Measurements from ENCODE around the gene AGPAT1.
"Not testable (repeated sequence)": the region's sequence is repeated elsewhere in the genome, so short reads cannot be mapped to it uniquely, and the experiment has no call there.

The AGPAT1 gene

GRCh38 chr6:32187009-32187709 is 11.3 kb upstream of the AGPAT1 start:
- peaks cover 27% of the 10 kb centered on the region for H3K79me2 ChIP-seq (ENCODE audit: insufficient read depth, low read length)
- H4K20me1 ChIP-seq (ENCODE audit: low read depth, low read length) = no peaks in the 10 kb centered on the region
- no peaks in the 10 kb centered on the region for H3K9me2 ChIP-seq (replicated peaks; ENCODE audit: insufficient read depth, low read length)
- no peak overlapping the region for H3K9ac ChIP-seq (ENCODE audit: low read length)
- no peaks in the 10 kb centered on the region for H3K27me3 ChIP-seq (ENCODE audit: low read length)
- H3F3A ChIP-seq (ENCODE audit: insufficient read depth) = peaks cover 11% of the 10 kb centered on the region
- H2AFZ ChIP-seq (ENCODE audit: low read depth, low read length, severe bottlenecking) = no peak overlapping the region
- H3K27ac ChIP-seq (ENCODE audit: low read depth, low read length) = no peak overlapping the region
- H3K36me3 ChIP-seq (ENCODE audit: low read length) = no peaks in the 10 kb centered on the region
- no peaks in the 10 kb centered on the region for H3K9me3 ChIP-seq (ENCODE audit: insufficient read depth, low read length)
- TF ChIP-seq, protein P1, sequence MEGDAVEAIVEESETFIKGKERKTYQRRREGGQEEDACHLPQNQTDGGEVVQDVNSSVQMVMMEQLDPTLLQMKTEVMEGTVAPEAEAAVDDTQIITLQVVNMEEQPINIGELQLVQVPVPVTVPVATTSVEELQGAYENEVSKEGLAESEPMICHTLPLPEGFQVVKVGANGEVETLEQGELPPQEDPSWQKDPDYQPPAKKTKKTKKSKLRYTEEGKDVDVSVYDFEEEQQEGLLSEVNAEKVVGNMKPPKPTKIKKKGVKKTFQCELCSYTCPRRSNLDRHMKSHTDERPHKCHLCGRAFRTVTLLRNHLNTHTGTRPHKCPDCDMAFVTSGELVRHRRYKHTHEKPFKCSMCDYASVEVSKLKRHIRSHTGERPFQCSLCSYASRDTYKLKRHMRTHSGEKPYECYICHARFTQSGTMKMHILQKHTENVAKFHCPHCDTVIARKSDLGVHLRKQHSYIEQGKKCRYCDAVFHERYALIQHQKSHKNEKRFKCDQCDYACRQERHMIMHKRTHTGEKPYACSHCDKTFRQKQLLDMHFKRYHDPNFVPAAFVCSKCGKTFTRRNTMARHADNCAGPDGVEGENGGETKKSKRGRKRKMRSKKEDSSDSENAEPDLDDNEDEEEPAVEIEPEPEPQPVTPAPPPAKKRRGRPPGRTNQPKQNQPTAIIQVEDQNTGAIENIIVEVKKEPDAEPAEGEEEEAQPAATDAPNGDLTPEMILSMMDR (IDR thresholded peaks at IDR 0.05; ENCODE audit: insufficient read depth, low read length, poor library complexity, severe bottlenecking) = no peak
- TF ChIP-seq EZH2phosphoT487 (conservative IDR thresholded peaks at IDR 0.05; ENCODE audit: low read length) = no peak
- H3K4me2 ChIP-seq (ENCODE audit: low read depth, low read length, poor library complexity, severe bottlenecking) = no peak overlapping the region
- no peak overlapping the region for H3K4me3 ChIP-seq (ENCODE audit: insufficient read depth, low read length, poor library complexity, severe bottlenecking)

DNA sequence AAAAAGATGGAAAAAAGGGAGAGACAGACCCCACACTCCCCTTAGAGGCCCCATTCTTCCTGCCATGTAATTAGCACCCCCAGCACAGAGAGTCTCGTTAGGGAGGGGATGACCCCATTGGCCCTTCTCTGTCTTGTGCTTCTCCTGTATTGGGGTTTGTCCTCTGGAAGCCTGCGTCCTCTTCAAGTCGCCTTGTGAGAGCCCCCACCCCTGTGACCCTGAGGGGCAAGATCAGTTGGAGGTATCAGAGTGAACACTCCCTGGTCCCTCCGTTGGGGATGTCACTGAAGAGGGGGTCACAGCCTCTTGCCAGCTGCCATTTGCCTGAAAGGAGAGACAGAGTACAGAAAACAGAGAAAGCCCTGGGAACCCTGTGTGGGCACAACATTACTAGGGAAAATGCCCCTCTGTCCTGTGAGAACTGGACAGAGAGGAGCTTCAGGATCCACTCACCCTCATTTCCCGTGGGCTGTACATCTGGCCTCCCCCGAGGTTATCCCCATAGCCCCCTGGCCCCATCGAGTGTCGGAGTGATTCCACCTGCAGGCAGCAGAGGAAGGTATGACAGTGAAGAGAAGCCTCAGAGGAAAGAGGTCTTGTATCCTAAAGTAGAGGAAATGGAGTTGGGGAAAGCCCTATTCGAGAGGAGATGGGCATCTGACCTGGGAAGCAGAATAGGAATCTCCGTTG is 10.4 kb upstream of the AGPAT1 start:
- not testable (repeated sequence) for H3K4me2 ChIP-seq (ENCODE audit: low read depth, low read length, poor library complexity, severe bottlenecking); H2AFZ ChIP-seq (ENCODE audit: low read depth, low read length, severe bottlenecking); H3K9me3 ChIP-seq (ENCODE audit: insufficient read depth, low read length); H3K4me3 ChIP-seq (ENCODE audit: insufficient read depth, low read length, poor library complexity, severe bottlenecking); H3K27ac ChIP-seq (ENCODE audit: low read depth, low read length); H3K9me2 ChIP-seq (replicated peaks; ENCODE audit: insufficient read depth, low read length); H3K27me3 ChIP-seq (ENCODE audit: low read length); H3K36me3 ChIP-seq (ENCODE audit: low read length); H3K9ac ChIP-seq (ENCODE audit: low read length); H4K20me1 ChIP-seq (ENCODE audit: low read depth, low read length); H3F3A ChIP-seq (ENCODE audit: insufficient read depth)
- H3K79me2 ChIP-seq (ENCODE audit: insufficient read depth, low read length) = peaks cover 19% of the 10 kb centered on the region

DNA sequence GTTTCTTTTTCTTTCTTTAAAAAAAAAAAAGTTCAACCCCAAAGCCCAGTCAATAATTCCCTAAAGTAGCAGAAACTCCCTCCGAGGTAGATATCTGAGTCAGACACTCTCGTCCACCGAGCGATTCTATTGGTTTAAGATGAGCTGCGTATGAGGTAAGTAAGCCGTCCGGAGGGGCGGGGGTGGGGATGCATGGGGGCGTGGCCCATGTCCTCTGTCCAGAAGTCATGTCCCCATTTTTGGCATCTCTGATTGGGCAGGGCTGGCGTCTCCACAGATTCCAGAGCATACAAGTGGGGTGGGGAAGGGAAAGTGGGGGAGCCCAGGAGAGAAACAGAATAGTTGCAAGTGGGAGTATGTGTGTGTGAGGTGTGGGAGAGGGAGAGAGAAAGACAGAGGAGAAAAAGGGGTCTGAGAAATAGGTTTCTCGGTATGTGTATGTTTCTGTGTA is 9.8 kb upstream of the AGPAT1 start:
- not testable (repeated sequence) for H3K27ac ChIP-seq (ENCODE audit: low read depth, low read length); H3K9me2 ChIP-seq (replicated peaks; ENCODE audit: insufficient read depth, low read length); H3K9ac ChIP-seq (ENCODE audit: low read length); H3F3A ChIP-seq (ENCODE audit: insufficient read depth); H3K27me3 ChIP-seq (ENCODE audit: low read length); H4K20me1 ChIP-seq (ENCODE audit: low read depth, low read length); H2AFZ ChIP-seq (ENCODE audit: low read depth, low read length, severe bottlenecking); H3K4me2 ChIP-seq (ENCODE audit: low read depth, low read length, poor library complexity, severe bottlenecking); H3K9me3 ChIP-seq (ENCODE audit: insufficient read depth, low read length); H3K36me3 ChIP-seq (ENCODE audit: low read length); H3K4me3 ChIP-seq (ENCODE audit: insufficient read depth, low read length, poor library complexity, severe bottlenecking)
- H3K79me2 ChIP-seq (ENCODE audit: insufficient read depth, low read length) = peaks cover 17% of the 10 kb centered on the region

DNA sequence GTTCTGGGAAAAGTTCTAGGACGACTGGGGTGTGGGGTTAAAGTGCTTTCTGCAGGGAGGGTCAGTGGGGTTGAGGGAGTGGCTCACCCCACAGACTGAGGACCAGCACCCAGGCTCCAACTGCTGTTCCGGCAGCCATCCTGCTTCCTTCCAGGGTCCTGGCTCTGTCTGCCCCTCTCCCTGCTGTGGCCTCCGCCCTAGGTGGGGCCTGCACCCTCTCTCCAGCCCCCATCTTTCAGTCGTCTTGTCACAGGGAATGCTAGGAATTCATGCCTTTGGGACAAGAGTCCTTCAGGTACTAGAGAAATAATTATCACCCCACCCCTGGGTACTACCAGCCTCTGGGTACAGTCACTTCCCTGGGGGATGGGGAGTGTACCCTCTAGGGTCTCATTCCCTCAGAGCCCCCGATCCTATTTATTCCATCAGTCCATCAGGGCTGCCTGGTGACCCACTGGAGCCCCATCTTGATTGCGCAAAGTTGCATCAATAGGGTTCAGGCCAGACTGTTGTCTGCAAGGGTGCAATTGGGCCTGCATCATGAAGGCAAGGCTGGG is 8.3 kb upstream of the AGPAT1 start, which contains the start of gene AGER:
Gene AGER (minus strand): TSS at position 170 of the 557 bp plus-strand sequence. CDS start 31 bp downstream, at position 139.
- TF ChIP-seq EZH2phosphoT487 (conservative IDR thresholded peaks at IDR 0.05; ENCODE audit: low read length) = no peak
- TF ChIP-seq, protein P1 (IDR thresholded peaks at IDR 0.05; ENCODE audit: insufficient read depth, low read length, poor library complexity, severe bottlenecking) = no peak
- Histone ChIP-seq H3K36me3 (ENCODE audit: low read length) (no peaks in the 10 kb centered on the region), H3K4me2 (ENCODE audit: low read depth, low read length, poor library complexity, severe bottlenecking) (no peak within 1 kb of the TSS)

More for the DNA sequence above, 8.3 kb upstream of the AGPAT1 start, which contains the start of gene AGER:
- Histone ChIP-seq H2AFZ (ENCODE audit: low read depth, low read length, severe bottlenecking) (no peak within 1 kb of the TSS), H3K9me2 (replicated peaks; ENCODE audit: insufficient read depth, low read length) (no peaks in the 10 kb centered on the region), H4K20me1 (ENCODE audit: low read depth, low read length) (no peaks in the 10 kb centered on the region), H3K27me3 (ENCODE audit: low read length) (no peaks in the 10 kb centered on the region), H3K4me3 (ENCODE audit: insufficient read depth, low read length, poor library complexity, severe bottlenecking) (no peak within 1 kb of the TSS), H3F3A (ENCODE audit: insufficient read depth) (no peaks in the 10 kb centered on the region), H3K9ac (ENCODE audit: low read length) (no peak within 1 kb of the TSS), H3K27ac (ENCODE audit: low read depth, low read length) (no peak within 1 kb of the TSS), H3K79me2 (ENCODE audit: insufficient read depth, low read length) (peaks cover 14% of the 10 kb centered on the region), H3K9me3 (ENCODE audit: insufficient read depth, low read length) (no peaks in the 10 kb centered on the region)
